Natural killer cell (primary cell): Measurements from ENCODE around the gene CLEC4D. TPM values are rescaled to one million over a fixed set of nuclear protein-coding genes. Genes with fewer than 3 reads are reported as not detected.

Source experiments
- ATAC-seq, 3 donors: fragments of 150-1000 bp in 2 of 3; fragments of 200-7000 bp in 1 of 3; cut with Tn5 transposase; 1 replicate in 1 of 3; 2 replicates in 2 of 3; pipeline ENCODE4 v1.10.0; 2021; ENCODE audit warnings: mild to moderate bottlenecking in 2 of 3, moderate library complexity in 2 of 3
- DNase-seq, 2 donors: peaks; one replicate each; pipeline versions ENCODE4 v3.0.0 to v3.0.0-alpha.2; 2013 to 2021; ENCODE audit warnings: mixed read lengths in 1 of 2
- H3K27ac ChIP-seq: one replicate; pipeline ENCODE4 v1.5.1; 2013; ENCODE audit warnings: mild to moderate bottlenecking, low read length
- H3K27me3 ChIP-seq: one replicate; pipeline ENCODE4 v1.6.1; 2013; ENCODE audit warnings: low read length; ENCODE audit not compliant: control insufficient read depth, insufficient read depth
- H3K36me3 ChIP-seq: one replicate; pipeline ENCODE4 v1.6.1; 2013; ENCODE audit warnings: low read length; ENCODE audit not compliant: control insufficient read depth, insufficient read depth
- H3K4me1 ChIP-seq: one replicate; pipeline ENCODE4 v1.6.1; 2013; ENCODE audit warnings: low read length; ENCODE audit not compliant: control insufficient read depth, insufficient read depth
- H3K4me3 ChIP-seq: one replicate; pipeline ENCODE4 v1.5.1; 2013; ENCODE audit warnings: low read length
- H3K9me3 ChIP-seq: one replicate; pipeline ENCODE4 v1.6.1; 2013; ENCODE audit warnings: low read length; ENCODE audit not compliant: control insufficient read depth, insufficient read depth
- H3K27ac Mint-ChIP-seq, 2 donors: one replicate each; pipeline ENCODE4 v1.8.0; 2022; ENCODE audit warnings: mild to moderate bottlenecking in 2 of 2, mixed read lengths in 2 of 2, moderate library complexity in 1 of 2
- H3K27me3 Mint-ChIP-seq, 2 donors: one replicate each; pipeline ENCODE4 v1.8.0; 2022; ENCODE audit warnings: low read depth in 2 of 2, mixed read lengths in 2 of 2
- H3K36me3 Mint-ChIP-seq: one replicate; pipeline ENCODE4 v1.8.0; 2022; ENCODE audit warnings: mixed read lengths
- H3K4me1 Mint-ChIP-seq, 2 donors: one replicate each; pipeline ENCODE4 v1.8.0; 2022; ENCODE audit warnings: mixed read lengths in 2 of 2
- H3K4me3 Mint-ChIP-seq: one replicate; pipeline ENCODE4 v1.8.0; 2022; ENCODE audit warnings: mild to moderate bottlenecking, moderate library complexity, mixed read lengths
- H3K9me3 Mint-ChIP-seq, 2 donors: one replicate each; pipeline ENCODE4 v1.8.0; 2022; ENCODE audit warnings: mixed read lengths in 2 of 2
- WGBS: methylation state at CpG from one replicate; pipeline ENCODE4 v1.1.7; 2013; ENCODE audit warnings: missing lambda C conversion rate; ENCODE audit not compliant: insufficient coverage; 5-methylcytosine and 5-hydroxymethylcytosine counted together
- intact Hi-C: fragments of 100-400 bp; cut with micrococcal nuclease; formaldehyde crosslinking; loops from one replicate; pipeline ENCODE4 v1.14.2; 2022
- total RNA-seq, 4 donors: library from RNA; stranded (reverse); fragments of 120-200 nt in 1 of 4; gene quantifications; one replicate each; pipeline versions ENCODE4 v1.2.3 to v1.2.4, GENCODE V29; 2013 to 2022
- TF ChIP-seq, protein P1 (sequence below): fragments of 200-600 bp; IDR thresholded peaks from one replicate; pipeline ENCODE4 v1.8.0; 2022; ENCODE audit warnings: antibody characterized with exemption

Gene CLEC4D
- total RNA-seq, 3 donors from 2014 or later (not counting 1 experiment from before 2014, with no cell fraction given), result 0.50 to 1.7 TPM; not detected in 1

DNA sequence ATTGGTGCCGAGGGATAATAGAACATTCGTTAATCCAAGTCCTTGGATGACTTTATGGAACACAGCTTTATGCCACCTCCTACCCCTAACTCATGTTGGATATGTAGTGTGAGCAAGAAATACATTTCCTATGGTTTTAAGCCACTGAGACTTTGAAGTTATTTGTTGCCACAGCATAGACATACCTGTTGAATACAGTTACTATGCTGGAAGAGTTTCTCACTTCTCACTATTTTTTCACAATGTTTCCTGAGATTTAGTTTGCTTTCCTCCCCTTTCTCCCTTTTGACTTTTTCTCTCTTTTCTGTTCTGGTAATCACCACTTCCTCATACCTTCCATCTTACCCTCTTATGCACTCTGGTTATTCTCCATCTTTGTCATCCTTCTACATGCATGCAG is 34.9 kb downstream of the CLEC4D start:
- H3K9me3 Mint-ChIP-seq, result no peaks in the 10 kb centered on the region
- H3K27ac Mint-ChIP-seq, result no peak overlapping the region
- DNase-seq (no peak), ATAC-seq (no peak)
- intact Hi-C loops, result loop anchor here (10.0 kb wide), 1 partner anchor 497 kb away; no protein-coding TSS in a partner anchor
- H3K9me3 ChIP-seq, result no peaks in the 10 kb centered on the region
- no peak overlapping the region for H3K27ac ChIP-seq
- no peaks in the 10 kb centered on the region for H3K36me3 ChIP-seq
- WGBS, result no CpG with 5 or more reads among the region's 2 CpGs
- TF ChIP-seq, protein P1, sequence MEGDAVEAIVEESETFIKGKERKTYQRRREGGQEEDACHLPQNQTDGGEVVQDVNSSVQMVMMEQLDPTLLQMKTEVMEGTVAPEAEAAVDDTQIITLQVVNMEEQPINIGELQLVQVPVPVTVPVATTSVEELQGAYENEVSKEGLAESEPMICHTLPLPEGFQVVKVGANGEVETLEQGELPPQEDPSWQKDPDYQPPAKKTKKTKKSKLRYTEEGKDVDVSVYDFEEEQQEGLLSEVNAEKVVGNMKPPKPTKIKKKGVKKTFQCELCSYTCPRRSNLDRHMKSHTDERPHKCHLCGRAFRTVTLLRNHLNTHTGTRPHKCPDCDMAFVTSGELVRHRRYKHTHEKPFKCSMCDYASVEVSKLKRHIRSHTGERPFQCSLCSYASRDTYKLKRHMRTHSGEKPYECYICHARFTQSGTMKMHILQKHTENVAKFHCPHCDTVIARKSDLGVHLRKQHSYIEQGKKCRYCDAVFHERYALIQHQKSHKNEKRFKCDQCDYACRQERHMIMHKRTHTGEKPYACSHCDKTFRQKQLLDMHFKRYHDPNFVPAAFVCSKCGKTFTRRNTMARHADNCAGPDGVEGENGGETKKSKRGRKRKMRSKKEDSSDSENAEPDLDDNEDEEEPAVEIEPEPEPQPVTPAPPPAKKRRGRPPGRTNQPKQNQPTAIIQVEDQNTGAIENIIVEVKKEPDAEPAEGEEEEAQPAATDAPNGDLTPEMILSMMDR, result no peak
- H3K27me3 ChIP-seq, result peaks cover 7% of the 10 kb centered on the region
- no peaks in the 10 kb centered on the region for H3K4me1 Mint-ChIP-seq
- no peak overlapping the region for H3K4me3 Mint-ChIP-seq
- H3K4me1 ChIP-seq, result no peaks in the 10 kb centered on the region
- no peaks in the 10 kb centered on the region for H3K36me3 Mint-ChIP-seq
- no peak overlapping the region for H3K4me3 ChIP-seq
- H3K27me3 Mint-ChIP-seq, result peaks cover 12 to 26% of the 10 kb centered on the region in 2 donors

DNA sequence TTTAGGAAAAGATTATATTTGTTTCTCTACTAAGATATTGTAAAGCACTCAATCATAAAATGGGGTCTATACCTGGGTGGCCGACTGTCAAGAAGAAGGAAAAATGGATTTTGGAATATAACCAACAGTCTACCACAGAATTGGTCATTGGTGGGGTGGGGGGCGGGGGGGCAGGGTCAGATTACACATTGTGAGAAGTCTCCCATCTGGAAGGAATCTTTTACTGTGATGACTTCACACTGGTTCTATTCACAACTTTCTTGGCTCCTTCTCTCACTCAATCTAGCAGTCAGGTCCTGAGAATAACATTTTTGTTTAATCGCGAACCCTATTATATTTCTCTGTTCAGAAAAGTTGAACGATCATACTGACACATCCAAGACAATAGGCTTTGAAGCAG is 36.1 kb downstream of the CLEC4D start:
- 94% methylated on average over 3 of the region's 5 CpGs for WGBS
- TF ChIP-seq, protein P1, result no peak
- Histone ChIP-seq H3K4me1 (no peaks in the 10 kb centered on the region), H3K9me3 (no peaks in the 10 kb centered on the region), H3K4me3 (no peak overlapping the region), H3K27ac (no peak overlapping the region), H3K27me3 (peaks cover 7% of the 10 kb centered on the region), H3K36me3 (no peaks in the 10 kb centered on the region)
- H3K27me3 Mint-ChIP-seq, result peaks cover 12 to 31% of the 10 kb centered on the region in 2 donors
- H3K9me3 Mint-ChIP-seq, result no peaks in the 10 kb centered on the region
- no peak overlapping the region for H3K4me3 Mint-ChIP-seq
- intact Hi-C loops, result loop anchor here (10.0 kb wide), 1 partner anchor 495 kb away; no protein-coding TSS in a partner anchor
- ATAC-seq (no peak), DNase-seq (no peak)
- H3K36me3 Mint-ChIP-seq, result no peaks in the 10 kb centered on the region
- H3K27ac Mint-ChIP-seq, result no peak overlapping the region
- no peaks in the 10 kb centered on the region for H3K4me1 Mint-ChIP-seq

DNA sequence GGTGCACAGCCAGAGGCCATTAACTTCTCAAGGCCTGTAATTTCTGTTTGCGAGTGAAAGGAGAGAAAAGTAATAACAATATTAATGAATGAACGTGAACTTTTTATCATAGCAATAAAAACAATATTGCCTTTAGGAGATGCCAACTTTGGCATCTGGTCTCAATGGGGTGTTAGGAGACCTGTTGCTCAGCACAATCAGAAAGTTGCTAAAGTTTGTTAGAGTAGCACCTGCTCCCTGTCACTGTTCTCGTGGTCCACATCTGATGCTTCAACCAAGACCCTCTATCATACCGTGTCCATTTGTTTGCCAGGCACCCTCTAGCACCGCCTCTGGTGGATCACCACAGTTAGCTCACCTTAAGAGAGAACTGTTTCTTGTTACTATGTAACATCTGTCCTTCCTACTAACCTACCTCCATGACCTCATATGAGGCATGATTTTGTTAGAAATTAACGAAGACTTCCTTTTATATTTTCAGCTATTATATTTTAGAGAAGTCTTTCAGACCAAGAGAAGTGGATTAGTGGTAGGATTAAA is 39.9 kb downstream of the CLEC4D start:
- Mint-ChIP-seq H3K27ac (no peak overlapping the region), H3K4me1 (no peaks in the 10 kb centered on the region), H3K27me3 (peaks cover 9 to 14% of the 10 kb centered on the region in 2 donors), H3K4me3 (no peak overlapping the region), H3K9me3 (no peaks in the 10 kb centered on the region), H3K36me3 (no peaks in the 10 kb centered on the region)
- no peak for DNase-seq
- ATAC-seq, result no peak
- Histone ChIP-seq H3K4me3 (no peak overlapping the region), H3K36me3 (no peaks in the 10 kb centered on the region), H3K4me1 (no peaks in the 10 kb centered on the region), H3K27ac (no peak overlapping the region), H3K9me3 (no peaks in the 10 kb centered on the region), H3K27me3 (peaks cover under 1% of the 10 kb centered on the region)
- intact Hi-C loops, result no loop called here
- WGBS, result 92% methylated on average over 3 of the region's 6 CpGs
- TF ChIP-seq, protein P1, result no peak
